ENCODE data around the gene GATC. TPM values are rescaled to one million over a fixed set of nuclear protein-coding genes. Genes with fewer than 3 reads are reported as not detected.

GATC gene
- total RNA-seq, 4 donors from 2014 or later: 11.8 to 31.9 (median 18.3) TPM

GRCh38 chr12:120460157-120460556, 13.9 kb downstream of the GATC start:
- no peaks in the 10 kb centered on the region for H3K9me3 ChIP-seq
- no peaks in the 10 kb centered on the region for H3K36me3 ChIP-seq
- DNase-seq: no peak
- H3K4me1 ChIP-seq: no peaks in the 10 kb centered on the region
- no peak overlapping the region for H3K4me3 ChIP-seq
- intact Hi-C loops (cut with DNase I; ENCODE audit: low total_unique reads): no loop called here
- H3K27ac ChIP-seq: no peak overlapping the region
- no peaks in the 10 kb centered on the region for H3K27me3 ChIP-seq
- TF ChIP-seq POLR2A (IDR thresholded peaks at IDR 0.05): no peak
- no peak for TF ChIP-seq CTCF (IDR thresholded peaks at IDR 0.05)

GRCh38 chr12:120462099-120462640, 15.9 kb downstream of the GATC start:
- Histone ChIP-seq H3K27me3 (no peaks in the 10 kb centered on the region), H3K4me1 (peaks cover 0 to 1% of the 10 kb centered on the region in 2 donors), H3K4me3 (no peak overlapping the region), H3K36me3 (no peaks in the 10 kb centered on the region), H3K27ac (no peak overlapping the region), H3K9me3 (no peaks in the 10 kb centered on the region)
- TF ChIP-seq CTCF (IDR thresholded peaks at IDR 0.05): no peak
- no peak for TF ChIP-seq POLR2A (IDR thresholded peaks at IDR 0.05)
- DNase-seq: no peak
- intact Hi-C loops (cut with DNase I; ENCODE audit: low total_unique reads): no loop called here

GRCh38 chr12:120463712-120464111, 17.5 kb downstream of the GATC start:
- Histone ChIP-seq H3K27me3 (no peaks in the 10 kb centered on the region), H3K4me3 (no peak overlapping the region), H3K4me1 (peaks cover 0 to 12% of the 10 kb centered on the region in 2 donors), H3K9me3 (no peaks in the 10 kb centered on the region), H3K27ac (no peak overlapping the region), H3K36me3 (no peaks in the 10 kb centered on the region)
- intact Hi-C loops (cut with DNase I; ENCODE audit: low total_unique reads): no loop called here
- TF ChIP-seq CTCF (IDR thresholded peaks at IDR 0.05) (no peak), POLR2A (IDR thresholded peaks at IDR 0.05) (no peak)
- DNase-seq: no peak

DNA sequence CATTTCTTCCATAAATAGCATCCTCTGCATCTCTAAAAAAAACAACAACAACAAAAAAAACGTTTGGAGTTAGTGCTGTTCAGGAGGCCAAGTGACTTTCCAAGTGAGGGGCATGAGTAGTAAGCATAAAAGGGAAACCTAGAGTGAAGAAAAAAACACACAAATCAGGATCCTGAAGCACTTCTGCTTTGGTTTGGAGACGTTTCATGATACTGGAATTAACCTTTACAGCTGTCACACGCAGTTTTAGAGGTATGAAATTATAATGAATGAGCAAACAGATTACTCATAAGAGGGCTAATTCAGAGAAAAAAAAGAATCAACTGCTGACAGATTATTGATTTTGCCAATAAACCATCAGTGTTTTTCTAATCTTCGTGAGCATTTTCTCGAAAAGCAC, 19.5 kb downstream of the GATC start:
- H3K9me3 ChIP-seq: no peaks in the 10 kb centered on the region
- peaks cover 0 to 18% of the 10 kb centered on the region in 2 donors for H3K4me1 ChIP-seq
- H3K4me3 ChIP-seq: no peak overlapping the region
- no peaks in the 10 kb centered on the region for H3K36me3 ChIP-seq
- TF ChIP-seq CTCF (IDR thresholded peaks at IDR 0.05) (no peak), POLR2A (IDR thresholded peaks at IDR 0.05) (no peak)
- intact Hi-C loops (cut with DNase I; ENCODE audit: low total_unique reads): no loop called here
- no peak overlapping the region for H3K27ac ChIP-seq
- DNase-seq: no peak
- no peaks in the 10 kb centered on the region for H3K27me3 ChIP-seq

DNA sequence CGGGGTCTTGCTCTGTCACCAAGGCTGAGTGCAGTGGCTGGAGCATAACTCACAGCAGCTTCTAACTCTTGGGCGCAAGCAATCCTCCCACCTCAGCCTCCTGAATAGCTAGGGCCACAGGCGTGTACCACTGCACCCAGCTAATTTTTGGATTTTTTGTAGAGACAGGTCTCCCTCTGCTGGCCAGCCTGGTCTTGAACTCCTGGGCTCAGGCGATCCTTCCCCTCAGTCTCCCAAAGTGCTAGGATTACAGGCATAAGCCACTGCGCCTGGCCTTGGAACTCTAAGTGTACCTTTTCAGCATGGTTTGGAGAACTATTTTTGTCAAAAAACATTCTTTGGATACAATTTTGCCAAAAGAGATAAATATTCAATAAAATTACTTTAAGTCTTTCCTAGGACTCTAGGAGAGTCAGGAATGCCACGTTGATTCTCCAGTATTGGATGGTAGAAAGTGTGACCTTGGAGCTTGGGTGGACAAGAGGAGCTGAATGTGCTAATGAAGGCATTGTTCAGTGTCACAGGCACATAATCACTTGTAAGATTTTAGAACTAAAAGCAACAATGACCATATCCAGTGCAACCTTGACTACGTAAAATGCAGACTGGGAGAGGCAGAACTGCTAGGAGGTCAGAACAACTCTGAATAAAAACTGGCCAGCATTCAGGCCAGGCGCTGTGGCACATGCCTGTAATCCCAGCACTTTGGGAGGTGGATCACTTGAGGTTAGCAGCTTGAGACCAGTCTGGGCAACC, 20.5 kb downstream of the GATC start:
- DNase-seq: peak in 1 of 2 donors; percentile 34
- TF ChIP-seq CTCF (IDR thresholded peaks at IDR 0.05) (peak; percentile 23 to 44 (median 25)), POLR2A (IDR thresholded peaks at IDR 0.05) (no peak)
- Histone ChIP-seq H3K9me3 (no peaks in the 10 kb centered on the region), H3K27ac (no peak overlapping the region), H3K4me3 (no peak overlapping the region), H3K27me3 (no peaks in the 10 kb centered on the region), H3K4me1 (peaks cover 0 to 18% of the 10 kb centered on the region in 2 donors), H3K36me3 (no peaks in the 10 kb centered on the region)
- intact Hi-C loops (cut with DNase I; ENCODE audit: low total_unique reads): no loop called here
